Activated CD4-positive, alpha-beta T cell treated with anti-CD3 and anti-CD28 coated beads for 1 hour (primary cell): ENCODE measurements around the gene C1QTNF5.
"Not testable (repeated sequence)": the region's sequence is repeated elsewhere in the genome, so short reads cannot be mapped to it uniquely, and the experiment has no call there.

Source experiments
- DNase-seq: peaks from one replicate; pipeline ENCODE4 v3.0.0-alpha.2; 2020

Gene C1QTNF5, protein sequence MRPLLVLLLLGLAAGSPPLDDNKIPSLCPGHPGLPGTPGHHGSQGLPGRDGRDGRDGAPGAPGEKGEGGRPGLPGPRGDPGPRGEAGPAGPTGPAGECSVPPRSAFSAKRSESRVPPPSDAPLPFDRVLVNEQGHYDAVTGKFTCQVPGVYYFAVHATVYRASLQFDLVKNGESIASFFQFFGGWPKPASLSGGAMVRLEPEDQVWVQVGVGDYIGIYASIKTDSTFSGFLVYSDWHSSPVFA

GRCh38 chr11:119340335-119341221, at the start of gene C1QTNF5:
Gene C1QTNF5, minus strand, starts transcription at chr11:119340883. Its CDS starts 486 bp downstream, at chr11:119340397.
- DNase-seq: no peak

- DNase-seq: no peak
Observed at GRCh38 chr11:119389611-119390254, 49.0 kb upstream of the C1QTNF5 start.

DNA sequence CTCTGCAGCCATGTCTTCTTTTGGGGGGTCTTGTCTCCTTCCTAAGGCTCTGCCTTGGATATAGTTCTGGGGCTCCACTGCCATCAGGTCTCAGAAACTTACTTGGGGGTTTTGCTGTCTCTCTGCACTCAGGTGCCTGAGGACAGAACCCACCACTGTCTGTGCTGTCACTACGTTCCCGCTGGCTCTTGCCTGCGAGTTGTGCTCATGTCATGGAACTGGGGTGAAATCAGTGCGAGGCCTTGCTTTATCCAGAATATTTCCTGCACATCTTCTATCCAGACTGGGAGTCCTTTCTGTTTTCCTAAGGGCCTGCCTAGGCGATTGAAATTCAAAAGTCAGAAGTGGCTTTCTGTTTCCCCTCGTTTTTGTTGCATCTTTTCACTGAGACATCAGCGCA, 47.4 kb upstream of the C1QTNF5 start:
- no peak for DNase-seq

GRCh38 chr11:119384332-119384731, 43.6 kb upstream of the C1QTNF5 start:
- DNase-seq: no peak

- not testable (repeated sequence) for DNase-seq
Observed at GRCh38 chr11:119382513-119382912, 41.8 kb upstream of the C1QTNF5 start.

GRCh38 chr11:119382101-119382500, 41.4 kb upstream of the C1QTNF5 start:
- DNase-seq: no peak

GRCh38 chr11:119381181-119381988, 40.7 kb upstream of the C1QTNF5 start, which contains the start of gene USP2:
Gene USP2, minus strand, starts transcription at chr11:119381690. Its CDS starts 8,210 bp downstream, at chr11:119373480.
- DNase-seq: peak; percentile 96

- no peak for DNase-seq
Observed at GRCh38 chr11:119380827-119381180, 40.1 kb upstream of the C1QTNF5 start.

DNA sequence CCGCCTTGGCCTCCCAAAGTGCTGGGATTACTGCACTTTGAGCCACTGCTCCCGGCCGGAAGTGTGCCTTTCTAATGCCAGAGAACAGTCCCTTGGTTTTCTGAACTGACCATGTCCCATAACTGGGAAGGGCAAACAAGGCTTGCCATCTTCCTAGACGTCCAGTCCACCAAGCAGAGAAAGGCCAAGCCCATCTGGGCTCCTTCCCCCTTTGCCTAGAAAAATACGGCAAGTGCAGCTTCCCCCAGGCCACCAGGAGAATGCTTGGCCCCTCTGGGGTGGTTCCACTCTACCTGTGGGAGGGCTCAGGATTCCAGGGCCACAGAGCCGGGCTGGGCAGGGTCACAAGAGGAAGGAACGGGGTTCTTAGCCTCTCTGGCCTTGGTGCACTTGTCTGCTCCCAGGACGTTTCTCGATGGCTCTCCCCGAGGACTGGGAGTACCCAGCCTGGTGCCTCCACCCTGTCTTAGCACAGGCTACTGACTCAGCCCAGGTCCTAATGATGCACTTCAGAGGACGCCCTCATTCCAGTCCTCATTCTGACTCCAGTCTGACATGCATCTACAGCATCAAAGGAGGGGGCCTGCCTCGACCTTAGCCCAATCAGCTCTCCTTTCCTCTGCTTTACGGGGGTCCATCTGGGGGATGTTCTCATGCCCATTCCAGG, 39.6 kb upstream of the C1QTNF5 start:
- no peak for DNase-seq

DNA sequence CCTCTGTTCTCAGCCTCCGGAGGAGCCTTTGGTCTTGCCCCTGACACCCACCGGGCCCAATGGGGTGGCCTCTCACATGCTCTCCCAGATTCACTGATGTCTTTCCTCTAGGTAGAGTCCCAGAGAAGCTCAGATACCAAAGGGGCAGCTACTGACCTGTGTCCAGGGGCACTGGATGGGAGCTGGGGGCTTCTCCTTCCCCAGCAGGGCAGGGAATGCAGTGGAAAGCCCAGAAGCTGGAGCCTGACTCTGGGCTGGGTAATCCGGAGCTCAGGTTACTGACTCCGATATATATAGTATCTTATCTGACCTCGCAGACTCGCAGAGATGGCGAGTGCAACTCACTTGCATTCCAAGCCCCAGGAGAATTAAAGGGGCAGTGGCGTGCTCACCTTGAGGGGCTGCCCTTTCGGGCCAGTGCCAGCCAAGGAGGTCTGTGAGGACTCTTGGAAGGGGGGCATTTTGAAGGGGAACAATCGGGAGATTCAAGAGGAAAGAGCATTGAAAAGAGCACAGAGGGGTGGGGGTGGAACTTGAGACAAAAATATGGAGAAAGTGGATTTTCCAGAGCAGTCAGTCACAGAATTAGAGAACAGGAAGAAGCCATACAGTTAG, 38.3 kb upstream of the C1QTNF5 start:
- DNase-seq: no peak

- DNase-seq: no peak
Observed at GRCh38 chr11:119377961-119378667, 37.4 kb upstream of the C1QTNF5 start.

DNA sequence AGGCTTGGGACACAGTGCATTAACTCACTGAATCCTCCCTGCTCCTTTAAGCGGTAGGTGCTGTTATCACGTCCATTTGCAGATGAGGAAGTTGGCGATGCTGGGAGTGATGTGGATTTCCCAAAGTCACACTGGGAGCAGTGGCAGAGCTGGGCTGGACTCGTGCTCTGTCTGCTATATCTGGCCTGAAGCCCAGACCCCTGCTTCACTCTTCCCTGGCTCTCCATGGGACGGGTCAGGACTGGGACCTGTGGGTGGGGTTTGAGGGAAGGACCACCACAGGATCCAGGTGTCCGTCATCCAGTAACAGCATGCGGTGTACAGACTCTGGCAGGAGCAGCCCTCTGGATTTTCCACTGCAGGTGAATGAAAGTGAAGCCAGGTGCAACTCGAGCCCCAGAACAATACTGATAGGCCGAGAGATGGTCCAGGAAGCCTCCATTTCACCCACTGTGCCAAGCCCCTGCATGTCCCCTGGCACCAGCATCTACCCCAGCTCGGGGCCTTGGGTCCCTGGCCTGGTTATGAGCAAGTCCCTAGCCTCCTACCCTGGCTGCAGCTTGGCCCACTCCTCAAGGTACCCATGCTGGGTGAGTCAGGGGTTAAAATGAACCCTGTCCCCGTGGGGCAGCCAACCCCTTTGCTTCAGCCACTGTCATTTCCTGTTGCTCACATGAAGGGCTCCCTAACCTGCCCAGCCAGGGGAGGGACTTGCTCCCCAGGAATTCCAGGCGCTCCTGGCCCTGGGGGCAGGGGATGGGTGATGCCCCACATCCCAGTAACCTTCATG, 36.6 kb upstream of the C1QTNF5 start:
- no peak for DNase-seq

DNA sequence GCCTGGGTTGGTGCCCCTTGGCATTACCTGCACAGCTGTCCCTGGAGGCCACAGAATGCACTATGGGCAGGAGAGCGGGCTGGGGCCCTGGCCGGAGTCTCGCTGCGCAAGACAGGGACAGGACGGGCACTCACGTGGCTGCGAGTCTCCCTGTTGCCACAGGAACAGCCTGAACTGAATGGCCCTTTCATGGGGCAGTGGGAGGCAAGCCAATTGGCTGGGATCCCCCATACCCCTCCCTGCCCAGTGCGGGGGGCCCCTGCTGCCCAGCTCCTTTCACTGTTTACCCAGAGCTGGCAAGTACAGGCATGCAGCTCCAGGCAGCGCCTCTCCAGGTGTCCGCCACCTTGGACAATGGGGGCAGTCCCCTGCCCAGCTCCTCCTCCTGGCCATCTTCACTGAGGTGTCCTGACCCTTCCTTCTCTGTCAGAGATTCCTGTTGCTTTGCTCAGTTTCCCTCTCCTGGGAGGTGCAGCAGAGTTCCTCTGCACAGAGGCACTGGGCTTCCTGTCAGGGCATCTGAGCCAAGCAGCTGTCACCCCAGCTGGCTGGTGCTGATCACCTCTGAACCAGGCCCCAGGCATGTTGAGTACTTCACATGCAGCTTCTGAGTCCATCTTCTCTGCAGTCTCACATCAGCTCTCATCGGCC, 35.6 kb upstream of the C1QTNF5 start:
- no peak for DNase-seq

DNA sequence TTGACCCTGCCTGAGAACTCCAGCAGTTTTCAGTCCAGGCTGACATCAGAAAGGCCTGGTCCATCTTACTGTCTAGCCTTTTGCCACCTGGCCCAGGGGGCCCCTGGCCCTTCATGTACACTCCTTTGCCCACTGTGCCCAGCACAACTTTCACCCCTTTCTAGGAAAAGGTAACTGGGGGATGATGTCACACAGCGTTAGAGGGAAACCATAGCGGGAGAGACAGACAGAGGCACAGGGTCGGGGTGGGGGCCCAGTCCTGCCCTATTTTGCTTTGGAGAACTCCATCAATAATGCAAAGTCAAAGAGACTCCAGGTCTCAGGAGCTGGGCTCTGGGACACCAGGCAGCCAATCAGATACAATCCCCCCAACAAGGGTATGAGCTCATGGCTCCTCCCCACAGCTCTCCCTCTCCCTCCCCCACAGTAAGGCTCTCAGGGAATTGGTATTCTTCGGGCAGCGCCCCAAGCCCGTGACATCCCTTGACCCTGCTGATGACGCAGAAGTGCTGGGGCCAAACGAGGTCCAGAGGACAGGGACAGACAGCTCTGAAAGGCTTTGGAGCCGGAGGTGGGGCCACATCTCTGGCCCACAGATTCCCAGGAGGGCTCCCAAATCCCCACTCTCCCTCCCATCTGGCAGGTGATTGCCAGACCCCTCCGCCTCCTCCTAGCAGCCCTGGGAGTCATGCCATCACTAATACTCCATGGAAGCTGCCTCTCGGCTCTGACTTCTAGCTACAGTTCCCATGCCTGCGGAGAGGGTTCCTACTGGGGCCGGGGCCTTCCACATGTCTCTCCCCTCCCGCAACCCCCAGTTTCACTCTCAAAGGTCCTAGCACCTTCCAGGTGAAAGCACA, 34.9 kb upstream of the C1QTNF5 start:
- no peak for DNase-seq

DNA sequence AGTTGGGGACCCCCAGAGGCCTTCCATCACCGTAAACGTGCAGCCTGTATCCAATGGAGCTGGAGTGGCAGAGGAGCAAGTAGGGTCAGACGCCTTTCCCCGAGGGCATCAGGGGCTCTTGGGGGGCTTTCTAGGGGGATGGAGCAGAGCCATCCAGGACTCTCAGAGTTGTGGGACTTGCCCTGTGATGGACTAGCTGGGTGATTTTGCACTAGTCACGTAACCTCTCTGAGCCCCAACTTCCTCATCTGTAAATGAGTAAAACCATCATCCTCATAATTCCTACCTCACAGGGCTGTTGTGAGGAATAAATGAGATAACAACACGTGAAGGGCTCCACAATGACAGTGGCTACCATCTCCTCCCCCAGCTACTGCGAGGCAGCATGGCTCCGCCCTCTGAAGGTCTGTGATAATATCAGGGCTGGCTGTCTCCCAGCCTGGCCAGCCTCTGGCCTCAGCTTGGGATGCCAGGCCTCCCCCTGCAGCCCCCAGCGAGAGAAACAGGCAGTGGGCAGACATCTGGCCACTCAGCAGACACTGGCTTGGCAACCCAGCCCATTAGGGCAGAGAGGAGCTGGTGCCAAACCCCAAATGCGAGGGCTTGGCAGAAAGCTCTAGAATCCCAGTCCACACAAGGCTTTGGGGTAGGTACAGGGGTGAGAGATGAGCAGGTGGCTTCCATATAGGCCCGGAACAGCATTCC, 34.1 kb upstream of the C1QTNF5 start:
- DNase-seq: no peak

DNA sequence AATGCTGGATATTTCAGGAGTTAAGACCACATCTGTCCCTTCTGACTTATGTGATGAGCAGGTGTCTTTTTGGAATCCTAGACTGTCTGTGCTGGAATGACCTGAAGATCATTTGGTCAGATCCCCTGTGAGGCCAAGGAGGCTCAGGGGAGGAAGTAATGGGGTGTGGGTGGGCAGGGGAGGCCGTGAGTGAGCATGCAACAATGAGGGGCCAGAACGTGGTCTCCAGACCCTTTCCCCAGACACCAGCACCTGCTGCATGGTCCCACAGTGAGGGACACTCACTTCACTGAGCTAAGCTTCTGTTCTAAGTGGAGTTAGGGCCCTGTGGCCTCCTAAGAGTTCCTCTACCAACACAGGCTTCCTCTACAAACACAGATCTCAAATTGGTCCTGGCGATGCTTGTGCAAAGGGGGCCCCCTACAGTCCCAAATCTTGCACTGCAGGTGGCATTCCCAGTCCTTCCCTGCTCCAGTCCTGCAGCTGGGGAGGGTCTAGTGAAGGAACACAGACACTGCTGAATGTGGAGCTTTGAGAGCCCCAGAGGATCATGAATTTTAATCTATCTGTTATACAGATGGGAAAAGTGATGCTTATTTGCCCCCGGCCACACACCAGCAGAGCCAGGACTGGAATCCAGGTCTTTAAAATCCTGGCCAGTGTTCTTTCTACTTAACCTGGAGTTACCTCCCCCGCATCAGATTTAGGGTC, 33.4 kb upstream of the C1QTNF5 start:
- no peak for DNase-seq
